Measurements from ENCODE around the gene CCL4L2. TPM values are rescaled to one million over a fixed set of nuclear protein-coding genes. Genes with fewer than 3 reads are reported as not detected.
"Not testable (repeated sequence)": the region's sequence is repeated elsewhere in the genome, so short reads cannot be mapped to it uniquely, and the experiment has no call there.

Gene CCL4L2
- total RNA-seq, 1 donor from 2014 or later = 19.3 TPM

DNA sequence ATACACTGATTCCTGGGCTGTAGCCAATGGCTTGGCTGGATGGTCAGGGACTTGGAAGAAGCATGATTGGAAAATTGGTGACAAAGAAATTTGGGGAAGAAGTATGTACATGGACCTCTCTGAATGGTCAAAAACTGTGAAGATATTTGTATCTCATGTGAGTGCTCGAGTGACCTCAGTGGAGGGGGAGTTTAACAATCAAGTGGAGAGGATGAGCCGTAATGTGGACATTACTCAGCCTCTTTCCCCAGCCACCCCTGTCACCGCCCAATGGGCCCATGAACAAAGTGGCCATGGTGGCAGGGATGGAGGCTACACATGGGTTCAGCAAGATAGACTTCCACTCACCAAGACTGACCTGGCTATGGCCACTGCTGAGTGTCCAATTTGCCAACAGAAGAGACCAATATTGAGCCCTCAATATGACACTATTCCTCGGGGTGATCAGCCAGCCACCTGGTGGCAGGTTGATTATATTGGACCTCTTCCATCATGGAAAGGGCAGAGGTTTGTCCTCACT lies 10.8 kb downstream of the CCL4L2 start:
- not testable (repeated sequence) for DNase-seq

DNA sequence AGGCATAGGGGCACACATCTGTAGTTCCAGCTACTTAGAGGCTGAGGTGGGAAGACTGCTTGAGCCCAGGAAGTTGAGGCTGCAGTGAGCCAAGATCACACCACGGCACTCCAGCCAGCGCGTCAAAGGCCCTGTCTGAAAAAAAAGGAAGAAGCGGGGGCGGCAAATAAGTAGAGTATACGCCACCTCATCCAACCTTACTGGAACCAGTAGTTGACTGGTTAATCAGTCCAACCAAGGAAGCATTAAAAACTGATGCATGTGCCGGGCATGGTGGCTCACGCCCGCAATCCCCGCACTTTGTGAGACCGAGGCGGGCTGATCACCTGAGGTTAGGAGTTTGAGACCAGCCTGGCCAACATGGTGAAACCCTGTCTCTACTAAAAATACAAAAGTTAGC lies 12.1 kb downstream of the CCL4L2 start:
- DNase-seq = not testable (repeated sequence)

DNA sequence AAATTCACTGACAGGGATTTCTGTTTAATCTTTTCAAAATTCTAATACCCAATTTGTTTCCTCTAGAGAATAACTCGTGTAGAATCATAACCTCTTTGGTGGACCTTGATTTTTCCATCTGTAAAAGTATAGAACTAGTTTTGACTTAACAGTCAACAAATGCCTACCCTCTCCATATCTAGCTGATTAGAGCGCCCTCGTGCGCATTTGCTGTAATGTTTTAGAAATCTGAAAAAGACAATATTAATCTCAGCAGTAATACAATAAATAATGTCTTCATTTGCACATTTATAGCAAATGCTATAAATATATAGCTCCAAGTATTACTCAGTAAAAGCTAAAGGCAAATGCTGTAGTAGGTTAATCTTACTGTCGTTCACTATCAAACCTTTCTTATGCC lies 18.8 kb downstream of the CCL4L2 start:
- not testable (repeated sequence) for DNase-seq

DNA sequence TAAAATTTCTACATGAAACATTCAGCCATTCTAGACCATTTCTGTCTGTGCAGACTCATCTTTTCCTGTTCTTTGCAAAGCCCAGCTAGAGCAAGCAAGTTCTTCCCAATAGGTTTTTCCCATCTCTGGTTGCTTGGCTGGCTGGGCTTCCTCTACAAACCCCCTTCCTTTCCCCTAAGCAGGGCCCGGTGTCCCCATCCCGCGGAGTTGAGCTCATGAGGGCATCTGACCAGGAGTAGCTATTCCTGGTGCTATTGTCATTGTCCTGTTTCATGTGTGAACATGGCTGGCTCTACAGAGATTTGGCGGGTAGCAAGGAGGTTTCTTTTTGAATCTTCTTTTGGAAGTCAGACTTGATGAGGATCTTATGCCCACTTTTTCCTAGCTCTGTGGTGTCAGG lies 31.2 kb downstream of the CCL4L2 start:
- DNase-seq = not testable (repeated sequence)

Small RNAs within 50 kb of the gene (small RNA-seq; reads per million reads assigned to genes)
- gene AC243829.3 (ENCODE audit: low replicate concordance) = not detected
- not detected for gene AC243829.6 (ENCODE audit: low replicate concordance)

Other genes with a start within 250 kb of the CCL4L2 start
- not detected for gene CCL16, start 229.6 kb upstream of the CCL4L2 start, total RNA-seq
- 3.1 TPM for gene CCL14, start 224.3 kb upstream of the CCL4L2 start, total RNA-seq
- gene CCL15, start 209.5 kb upstream of the CCL4L2 start, total RNA-seq = not detected
- 0.39 TPM for gene CCL23, start 193.1 kb upstream of the CCL4L2 start, total RNA-seq
- gene CCL18, start 146.8 kb upstream of the CCL4L2 start, total RNA-seq = not detected
- 7.9 TPM for gene CCL3, start 120.9 kb upstream of the CCL4L2 start, total RNA-seq
- 7.1 TPM for gene CCL4, start 107.2 kb upstream of the CCL4L2 start, total RNA-seq
- gene TBC1D3B, start 34.4 kb upstream of the CCL4L2 start, total RNA-seq = 0.39 TPM
- 3.9 TPM for gene CCL3L1, start 14.3 kb upstream of the CCL4L2 start, total RNA-seq
- gene TBC1D3I, start 53.5 kb downstream of the CCL4L2 start, total RNA-seq = not detected
- gene TBC1D3G, start 112.8 kb downstream of the CCL4L2 start, total RNA-seq = not detected
- not detected for gene TBC1D3H, start 177.4 kb downstream of the CCL4L2 start, total RNA-seq

Data from skin of body (tissue), 3 donors.